HCT116 (cell line): Measurements from ENCODE around the gene MAP3K2. TPM values are rescaled to one million over a fixed set of nuclear protein-coding genes. Genes with fewer than 3 reads are reported as not detected.
A peak's percentile ranks its signal among the peaks of the same experiment; 100 is the strongest.

ENCODE experiments used
- ATAC-seq: fragments of 200-7000 bp; cut with Tn5 transposase; 2 replicates; pipeline ENCODE4 v1.9.1; 2020; ENCODE audit warnings: mild to moderate bottlenecking, moderate library complexity
- BruUV-seq: library from RNA; stranded (reverse); fragments of 400-500 nt; replicated peaks from 2 replicates; lab custom pipeline; 2021; lab: Mats Ljungman, UMichigan
- CTCF ChIA-PET: fragments of 300-600 bp; sonication (Branson Sonifier 250); formaldehyde crosslinking; loops from one replicate; lab custom pipeline; 2021; ENCODE audit warnings: antibody characterized with exemption; lab: Charles Lee
- POLR2A ChIA-PET: fragments of 300-600, 350-600 bp; sonication (Branson Sonifier 250); formaldehyde crosslinking; loops from one replicate; lab custom pipeline; 2021; ENCODE audit warnings: antibody characterized with exemption; lab: Charles Lee
- RAD21 ChIA-PET, 2 experiments: fragments of 300-600 bp; sonication (Branson Sonifier 250); formaldehyde crosslinking; loops; one replicate each; lab custom pipeline; 2023; ENCODE audit warnings: low total read pairs in 2 of 2; ENCODE audit not compliant: uncharacterized antibody in 2 of 2, unreplicated experiment in 2 of 2, low non-redundant PET in 1 of 2; lab: Charles Lee
- DNase-seq: peaks from one replicate; pipeline ENCODE4 v3.0.0-alpha.2; 2010; ENCODE audit warnings: low read depth, low spot score
- H2AFZ ChIP-seq: fragments of 200-600 bp; shearing (Covaris generic), sonication (generic); 2 replicates; pipeline ENCODE4 v1.6.1; 2017; ENCODE audit warnings: low read depth, mixed run types, mixed read lengths, antibody characterized with exemption, low read length; ENCODE audit not compliant: poor library complexity, severe bottlenecking
- H3K27ac ChIP-seq: 2 replicates; pipeline ENCODE4 v1.5.1; 2012; ENCODE audit warnings: low read depth, low read length
- H3K27me3 ChIP-seq: fragments of 200-600 bp; sonication (generic); 2 replicates; pipeline ENCODE4 v1.6.1; 2016; ENCODE audit warnings: mixed run types, low read length, mixed read lengths; ENCODE audit not compliant: insufficient read depth
- H3K36me3 ChIP-seq, 2 experiments: fragments of 200-500 bp in 1 of 2; fragments of 200-600 bp in 1 of 2; sonication (Bioruptor generic) in 1 of 2; sonication (generic) in 1 of 2; 2 replicates each; pipeline versions ENCODE4 v1.5.1 to v1.6.1; 2014 to 2016; ENCODE audit warnings: low read length in 2 of 2, inconsistent platforms in 1 of 2, mixed read lengths in 1 of 2, mixed run types in 1 of 2; ENCODE audit not compliant: insufficient read depth in 2 of 2, control insufficient read depth in 1 of 2
- H3K4me1 ChIP-seq, 2 experiments: fragments of 200-600 bp in 1 of 2; sonication (generic) in 1 of 2; 2 replicates each; pipeline versions ENCODE4 v1.5.1 to v1.6.1; 2012 to 2017; ENCODE audit warnings: low read length in 2 of 2, inconsistent platforms in 1 of 2, mild to moderate bottlenecking in 1 of 2, mixed read lengths in 1 of 2, mixed run types in 1 of 2, moderate library complexity in 1 of 2; ENCODE audit not compliant: insufficient read depth in 2 of 2, control insufficient read depth in 1 of 2
- H3K4me2 ChIP-seq: fragments of 200-600 bp; sonication (generic); 2 replicates; pipeline ENCODE4 v1.6.1; 2017; ENCODE audit warnings: mixed run types, low read length, mixed read lengths
- H3K4me3 ChIP-seq, 2 experiments: fragments of 200-600 bp in 1 of 2; sonication (generic) in 1 of 2; replicated peaks in 1 of 2; 2 replicates each; pipeline ENCODE4 v1.5.1; 2011 to 2016; ENCODE audit warnings: low read length in 2 of 2, control low read depth in 1 of 2, low read depth in 1 of 2, mild to moderate bottlenecking in 1 of 2, mixed read lengths in 1 of 2, mixed run types in 1 of 2
- H3K79me2 ChIP-seq: fragments of 200-600 bp; sonication (generic); 2 replicates; pipeline ENCODE4 v1.6.1; 2017; ENCODE audit warnings: mild to moderate bottlenecking, mixed run types, low read length, moderate library complexity, mixed read lengths; ENCODE audit not compliant: insufficient read depth
- H3K9ac ChIP-seq: fragments of 200-600 bp; sonication (generic); 2 replicates; pipeline ENCODE4 v1.6.1; 2016; ENCODE audit warnings: low read length, mixed read lengths
- H3K9me2 ChIP-seq: fragments of 200-600 bp; sonication (generic), shearing (Covaris generic); 2 replicates; pipeline ENCODE4 v1.6.1; 2017; ENCODE audit warnings: mixed run types, mild to moderate bottlenecking, moderate library complexity; ENCODE audit not compliant: insufficient read depth
- H3K9me3 ChIP-seq, 2 experiments: fragments of 200-500 bp in 1 of 2; fragments of 200-600 bp in 1 of 2; sonication (Bioruptor generic) in 1 of 2; sonication (generic) in 1 of 2; 2 replicates each; pipeline ENCODE4 v1.6.1; 2014 to 2017; ENCODE audit warnings: low read length in 2 of 2, mixed read lengths in 2 of 2, inconsistent platforms in 1 of 2, low read depth in 1 of 2, mild to moderate bottlenecking in 1 of 2, mixed run types in 1 of 2, moderate library complexity in 1 of 2; ENCODE audit not compliant: control insufficient read depth in 1 of 2, insufficient read depth in 1 of 2
- H4K20me1 ChIP-seq: fragments of 200-600 bp; sonication (generic), shearing (Covaris generic); 2 replicates; pipeline ENCODE4 v1.6.1; 2017; ENCODE audit warnings: mixed run types, mild to moderate bottlenecking, moderate library complexity; ENCODE audit not compliant: insufficient read depth
- ATF3 ChIP-seq: IDR thresholded peaks from 2 replicates; pipeline ENCODE4 v1.6.1; 2012
- CTCF ChIP-seq, 3 experiments: fragments of 200-600 bp in 1 of 3; sonication (generic) in 1 of 3; IDR thresholded peaks in 2 of 3; conservative IDR thresholded peaks in 1 of 3; 2 replicates each; pipeline ENCODE4 v1.5.1; 2012 to 2017; ENCODE audit warnings: low read depth in 2 of 3, low read length in 2 of 3, antibody characterized with exemption in 1 of 3, borderline replicate concordance in 1 of 3, control low read depth in 1 of 3, mild to moderate bottlenecking in 1 of 3, mixed read lengths in 1 of 3, mixed run types in 1 of 3, moderate library complexity in 1 of 3; ENCODE audit not compliant: insufficient read depth in 1 of 3
- EZH2phosphoT487 ChIP-seq: fragments of 200-600 bp; IDR thresholded peaks from 2 replicates; pipeline ENCODE4 v1.6.1; 2018; ENCODE audit warnings: antibody characterized with exemption, borderline replicate concordance
- JUND ChIP-seq: IDR thresholded peaks from 2 replicates; pipeline ENCODE4 v1.6.1; 2012
- MAX ChIP-seq: IDR thresholded peaks from 2 replicates; pipeline ENCODE4 v1.6.1; 2012
- RAD21 ChIP-seq: IDR thresholded peaks from 2 replicates; pipeline ENCODE4 v1.6.1; 2012; ENCODE audit warnings: low read depth, mild to moderate bottlenecking
- SIN3A ChIP-seq: IDR thresholded peaks from 2 replicates; pipeline ENCODE4 v1.6.1; 2012; ENCODE audit warnings: low read depth
- SP1 ChIP-seq: IDR thresholded peaks from 2 replicates; pipeline ENCODE4 v1.6.1; 2012; ENCODE audit warnings: low read depth
- TCF7L2 ChIP-seq: IDR thresholded peaks from 2 replicates; pipeline ENCODE4 v1.7.0; 2011; ENCODE audit warnings: borderline replicate concordance, inconsistent platforms; ENCODE audit not compliant: insufficient read depth, insufficient read length; ENCODE audit errors: extremely low read depth
- ZNF274 ChIP-seq: fragments of 200-500 bp; sonication (Bioruptor generic); IDR thresholded peaks from 2 replicates; pipeline ENCODE4 v1.6.1; 2014; ENCODE audit warnings: mild to moderate bottlenecking, low read depth, low read length, inconsistent platforms
- intact Hi-C: fragments of 100-400 bp; cut with micrococcal nuclease; formaldehyde crosslinking; loops from 2 replicates; pipeline ENCODE4 v1.10.0; 2022
- total RNA-seq: library from RNA; stranded (reverse); gene quantifications from one replicate; pipeline ENCODE4 v1.2.1, GENCODE V29; 2021; ENCODE audit not compliant: unreplicated experiment

MAP3K2 gene
- total RNA-seq, 1 experiment from 2014 or later = 44.5 TPM

- H4K20me1 ChIP-seq = no peaks in the 10 kb centered on the region
- CTCF ChIA-PET = interaction anchor here (0.7 to 4.0 kb wide), 9 partner anchors 9 to 219 kb away, joined by 3 to 22 read pairs (median 4); partner anchors contain the start of gene ERCC3
- RAD21 ChIA-PET = interaction anchor here in 1 of 2 experiments (1.5 kb wide), 1 partner anchor 218 kb away, joined by 4 read pairs; no protein-coding TSS in a partner anchor
- POLR2A ChIA-PET = no interaction called here
- peaks cover 17 to 29% of the 10 kb centered on the region in 2 experiments for H3K4me1 ChIP-seq
- intact Hi-C loops = loop anchor here (1.0 kb wide), 1 partner anchor 219 kb away; no protein-coding TSS in a partner anchor
- TF ChIP-seq ATF3 = no peak
- TF ChIP-seq ZNF274 = no peak
- TF ChIP-seq TCF7L2 = no peak
- TF ChIP-seq CTCF (IDR thresholded peaks at IDR 0.05 in 2 of 3, conservative IDR thresholded peaks at IDR 0.05 in 1 of 3; ENCODE audit: borderline replicate concordance in 1 of 3, insufficient read depth in 1 of 3, low read depth in 2 of 3, low read length in 2 of 3) = peak; percentile 75 to 79 (median 77)
- TF ChIP-seq MAX = peak; percentile 97
- TF ChIP-seq JUND = no peak
- no peak for TF ChIP-seq SIN3A
- TF ChIP-seq EZH2phosphoT487 = no peak
- peak; percentile 80 for TF ChIP-seq RAD21
- no peak for TF ChIP-seq SP1
- peak; percentile 61 for DNase-seq
- H3K27me3 ChIP-seq = no peaks in the 10 kb centered on the region; the same call in 1 of the 2 replicates
- peak overlapping the region; percentile 91 for H3K4me2 ChIP-seq
- H3K36me3 ChIP-seq = no peaks in the 10 kb centered on the region
- H3K9me2 ChIP-seq = no peaks in the 10 kb centered on the region
- no peak overlapping the region for H3K27ac ChIP-seq
- no TSS peak for BruUV-seq
- H3K9me3 ChIP-seq = no peaks in the 10 kb centered on the region
- peak overlapping the region; percentile 34 to 53 for H3K4me3 ChIP-seq
- no peaks in the 10 kb centered on the region for H3K79me2 ChIP-seq
- ATAC-seq = peak; percentile 95
- H3K9ac ChIP-seq = peak overlapping the region; percentile 21; the same call in 1 of the 2 replicates
- peak overlapping the region; percentile 94 for H2AFZ ChIP-seq
Observed at GRCh38 chr2:127415593-127416505, 28.1 kb upstream of the MAP3K2 start.
